ENCODE results near the gene DEPP1.

DEPP1 gene

DNA sequence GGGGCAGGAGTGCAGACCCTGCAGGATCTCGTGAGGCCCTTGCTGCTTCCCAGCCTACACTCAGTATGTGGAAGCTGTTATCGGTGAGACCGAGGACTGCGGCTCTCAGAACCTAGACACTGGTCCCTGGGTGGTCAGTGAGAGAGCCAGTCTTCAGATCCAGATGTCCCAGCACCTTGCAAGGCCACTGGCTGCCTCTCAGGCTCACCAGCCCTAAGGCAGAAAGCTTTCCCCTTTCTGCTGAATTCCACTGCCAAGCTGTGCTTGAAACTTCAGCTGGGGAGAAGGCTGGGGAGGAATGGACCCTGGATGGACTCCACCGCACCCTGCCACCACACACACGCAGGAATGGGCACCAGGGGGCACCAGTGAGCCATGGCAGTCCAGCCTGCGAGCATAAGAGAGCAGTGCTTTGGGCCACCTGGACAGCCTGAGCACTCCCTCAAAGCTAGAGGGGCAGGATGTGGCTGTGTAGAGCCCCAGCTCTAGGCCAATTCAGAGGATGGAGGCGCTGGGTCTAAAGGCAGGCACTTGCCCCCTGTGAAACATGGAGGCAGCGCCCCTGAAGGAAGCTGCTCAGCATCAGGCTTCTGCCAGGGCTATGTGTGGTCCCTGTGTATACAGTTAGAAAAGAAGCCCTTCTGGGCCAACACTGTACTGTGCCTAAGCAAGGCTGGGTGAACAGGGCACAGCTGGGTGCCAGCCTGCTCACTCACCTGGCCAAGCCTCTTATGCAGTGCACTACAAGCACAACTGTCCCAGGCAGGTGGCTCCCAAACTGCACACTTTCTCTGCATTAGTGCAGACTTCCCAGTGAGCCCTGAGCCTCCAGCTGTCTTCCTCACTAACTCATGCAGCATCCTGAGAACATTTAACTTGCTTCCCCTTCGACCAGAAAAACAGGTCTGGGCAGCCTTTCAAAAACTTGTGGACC lies 45.8 kb downstream of the DEPP1 start:
- peaks cover 4 to 21% of the 10 kb centered on the region in 2 donors for H3K4me1 ChIP-seq (ENCODE audit: control insufficient read depth in 1 of 2, insufficient read depth in 2 of 2, low read length in 2 of 2)
- no peaks in the 10 kb centered on the region for H3K27me3 ChIP-seq (ENCODE audit: low read depth, low read length)
- H3K36me3 ChIP-seq (ENCODE audit: control insufficient read depth in 1 of 2, insufficient read depth in 2 of 2, low read length in 2 of 2): no peaks in the 10 kb centered on the region
- no peak overlapping the region for H3K4me3 ChIP-seq (ENCODE audit: low read depth in 1 of 2, low read length in 2 of 2)
- H3K27ac ChIP-seq (ENCODE audit: low read length): no peak overlapping the region
- no peaks in the 10 kb centered on the region for H3K9me3 ChIP-seq (ENCODE audit: control insufficient read depth in 1 of 2, low read length in 2 of 2)

DNA sequence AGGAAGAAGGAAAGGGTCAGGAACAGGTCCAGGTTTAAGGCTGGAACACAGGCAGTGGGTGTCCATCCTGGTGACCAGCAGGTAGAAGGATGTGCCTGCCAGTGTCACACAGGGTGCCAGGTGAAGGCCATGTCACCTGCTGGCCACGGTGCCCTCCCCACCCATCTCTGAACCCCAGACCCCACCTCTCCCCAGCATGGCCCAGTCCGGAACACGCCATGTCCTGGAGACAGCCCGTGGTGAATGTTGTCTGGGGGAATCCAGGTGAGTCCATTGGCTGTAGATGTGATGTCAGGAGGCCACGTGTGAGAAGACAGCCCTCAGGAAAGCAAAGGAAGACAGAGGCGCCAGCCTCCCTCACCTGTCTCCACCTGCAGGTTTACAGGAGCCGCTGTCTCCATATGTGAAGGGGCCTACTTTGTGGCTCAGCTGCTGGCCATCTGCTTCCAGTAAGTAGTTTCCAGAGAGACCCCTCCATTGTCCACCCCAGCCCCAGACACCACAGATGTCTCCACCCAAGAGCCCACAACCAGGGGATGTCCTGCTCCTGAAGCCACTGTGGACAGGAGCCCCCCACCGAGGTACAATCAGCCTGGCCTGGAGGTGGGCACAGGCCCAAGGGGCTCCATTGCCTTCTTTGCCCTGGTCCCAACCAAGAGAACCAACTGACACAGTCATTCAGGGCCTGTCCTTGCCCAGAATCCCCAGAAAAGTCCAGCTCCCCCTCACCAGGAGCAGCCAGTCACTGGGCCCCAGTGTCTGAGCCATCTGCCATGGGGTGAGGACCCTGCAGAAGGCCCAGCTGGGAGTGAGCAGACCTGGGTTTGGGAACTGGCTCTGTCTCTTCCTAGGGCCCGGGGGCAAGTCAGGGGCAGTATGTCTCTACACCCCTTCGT lies 46.7 kb downstream of the DEPP1 start:
- Histone ChIP-seq H3K36me3 (ENCODE audit: control insufficient read depth in 1 of 2, insufficient read depth in 2 of 2, low read length in 2 of 2) (no peaks in the 10 kb centered on the region), H3K4me3 (ENCODE audit: low read depth in 1 of 2, low read length in 2 of 2) (no peak overlapping the region), H3K4me1 (ENCODE audit: control insufficient read depth in 1 of 2, insufficient read depth in 2 of 2, low read length in 2 of 2) (peaks cover 4 to 21% of the 10 kb centered on the region in 2 donors), H3K27ac (ENCODE audit: low read length) (no peak overlapping the region), H3K27me3 (ENCODE audit: low read depth, low read length) (no peaks in the 10 kb centered on the region), H3K9me3 (ENCODE audit: control insufficient read depth in 1 of 2, low read length in 2 of 2) (no peaks in the 10 kb centered on the region)

DNA sequence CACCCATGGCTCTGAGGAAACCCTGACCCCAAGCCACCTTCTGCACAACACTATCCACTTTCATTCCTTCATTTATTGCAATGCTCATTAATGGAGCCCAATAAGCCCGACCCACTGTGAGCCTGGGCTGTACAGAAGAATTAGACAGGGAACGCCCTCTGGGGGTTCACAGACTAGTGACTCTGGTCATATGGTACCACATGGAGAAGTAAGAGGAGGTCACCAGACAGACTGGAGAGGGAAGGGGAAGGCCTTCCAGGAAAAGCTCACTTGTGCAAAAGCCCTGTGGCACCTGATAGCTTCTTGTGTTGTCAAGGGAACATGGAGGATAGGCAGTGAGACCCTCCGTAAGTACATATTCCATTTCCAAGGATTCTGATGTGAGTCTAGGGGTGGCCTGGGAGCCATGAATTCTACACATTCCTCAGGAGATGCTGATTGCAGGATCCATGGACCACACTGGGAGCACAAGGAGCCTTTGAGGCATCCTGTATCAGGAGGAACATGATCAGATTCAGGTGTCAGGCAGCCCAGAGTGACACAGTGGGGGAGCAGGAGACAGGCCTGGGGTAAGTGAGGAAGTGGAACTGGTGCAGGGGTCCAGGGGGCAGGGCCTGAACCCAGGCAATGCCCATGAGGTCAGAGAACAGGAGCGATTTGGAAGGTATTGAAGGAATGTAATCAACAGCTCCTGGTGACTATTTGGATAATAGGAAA lies 47.5 kb downstream of the DEPP1 start:
- Histone ChIP-seq H3K9me3 (ENCODE audit: control insufficient read depth in 1 of 2, low read length in 2 of 2) (no peaks in the 10 kb centered on the region), H3K36me3 (ENCODE audit: control insufficient read depth in 1 of 2, insufficient read depth in 2 of 2, low read length in 2 of 2) (no peaks in the 10 kb centered on the region), H3K4me3 (ENCODE audit: low read depth in 1 of 2, low read length in 2 of 2) (no peak overlapping the region), H3K27ac (ENCODE audit: low read length) (no peak overlapping the region), H3K27me3 (ENCODE audit: low read depth, low read length) (no peaks in the 10 kb centered on the region), H3K4me1 (ENCODE audit: control insufficient read depth in 1 of 2, insufficient read depth in 2 of 2, low read length in 2 of 2) (peaks cover 4 to 15% of the 10 kb centered on the region in 2 donors)

DNA sequence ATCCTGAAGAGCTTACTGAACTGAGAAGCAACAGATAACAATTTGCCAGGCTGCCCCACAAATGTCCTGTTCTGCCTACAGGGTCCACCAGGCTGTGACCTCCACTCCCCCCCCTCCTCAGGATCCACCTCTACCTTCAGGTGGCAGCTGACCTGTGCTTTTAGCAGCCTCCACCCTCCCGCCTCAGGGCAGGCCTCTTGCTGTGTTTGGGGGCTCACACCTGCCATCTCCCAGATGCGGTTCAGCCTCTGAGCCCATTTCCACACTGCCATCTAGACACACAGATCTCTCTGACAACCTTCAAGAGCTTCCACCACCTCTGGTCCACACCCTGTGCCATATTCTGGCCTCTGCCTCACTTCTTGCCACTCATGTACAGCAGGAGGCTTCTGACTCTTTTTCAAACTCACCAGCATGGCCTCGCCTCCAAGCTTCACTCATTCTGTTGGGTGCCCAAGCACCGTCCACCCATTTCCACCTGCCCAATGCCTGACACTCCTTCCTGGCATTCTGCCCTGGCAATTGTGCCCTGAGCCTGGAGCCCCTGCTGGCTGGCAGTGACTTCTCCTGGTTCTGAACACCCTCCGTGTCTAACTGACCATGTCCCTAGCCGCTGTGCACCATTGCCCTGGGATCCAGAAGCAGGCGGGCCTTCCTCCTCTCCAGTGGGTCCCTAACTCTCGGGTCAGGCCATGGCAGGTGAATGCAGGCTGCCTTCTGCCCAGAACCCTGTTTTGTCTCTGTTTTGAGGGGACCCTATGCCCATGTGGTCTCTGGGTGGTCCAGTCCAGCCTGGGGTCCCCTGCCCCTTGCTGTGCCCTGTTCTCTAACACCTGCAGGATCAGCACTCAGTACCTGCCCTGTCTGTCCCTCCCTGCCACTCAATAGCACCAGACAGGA lies 49.0 kb downstream of the DEPP1 start:
- no peaks in the 10 kb centered on the region for H3K9me3 ChIP-seq (ENCODE audit: control insufficient read depth in 1 of 2, low read length in 2 of 2)
- H3K36me3 ChIP-seq (ENCODE audit: control insufficient read depth in 1 of 2, insufficient read depth in 2 of 2, low read length in 2 of 2): no peaks in the 10 kb centered on the region
- H3K4me1 ChIP-seq (ENCODE audit: control insufficient read depth in 1 of 2, insufficient read depth in 2 of 2, low read length in 2 of 2): peaks cover 0 to 9% of the 10 kb centered on the region in 2 donors
- H3K4me3 ChIP-seq (ENCODE audit: low read depth in 1 of 2, low read length in 2 of 2): no peak overlapping the region
- no peaks in the 10 kb centered on the region for H3K27me3 ChIP-seq (ENCODE audit: low read depth, low read length)
- no peak overlapping the region for H3K27ac ChIP-seq (ENCODE audit: low read length)

DNA sequence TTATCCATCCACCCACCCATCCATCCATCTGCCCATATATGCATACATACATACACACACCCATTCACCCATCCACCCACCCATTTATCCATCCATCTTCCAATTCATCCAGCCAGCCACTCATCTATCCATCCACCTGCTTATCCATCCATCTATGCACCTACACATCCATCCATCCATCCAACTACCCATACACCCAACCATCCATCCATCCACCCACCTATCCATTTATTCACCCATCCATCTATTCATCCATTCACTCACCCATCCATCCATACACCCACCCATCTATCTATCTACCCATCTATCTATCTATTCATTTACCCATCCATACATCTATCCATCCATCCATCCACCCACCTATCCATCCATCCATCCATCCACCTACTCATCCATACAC lies 50.1 kb downstream of the DEPP1 start:
- Histone ChIP-seq H3K27me3 (ENCODE audit: low read depth, low read length) (no peaks in the 10 kb centered on the region), H3K4me3 (ENCODE audit: low read depth in 1 of 2, low read length in 2 of 2) (no peak overlapping the region), H3K27ac (ENCODE audit: low read length) (no peak overlapping the region), H3K36me3 (ENCODE audit: control insufficient read depth in 1 of 2, insufficient read depth in 2 of 2, low read length in 2 of 2) (no peaks in the 10 kb centered on the region), H3K9me3 (ENCODE audit: control insufficient read depth in 1 of 2, low read length in 2 of 2) (no peaks in the 10 kb centered on the region), H3K4me1 (ENCODE audit: control insufficient read depth in 1 of 2, insufficient read depth in 2 of 2, low read length in 2 of 2) (peaks cover 0 to 4% of the 10 kb centered on the region in 2 donors)

DNA sequence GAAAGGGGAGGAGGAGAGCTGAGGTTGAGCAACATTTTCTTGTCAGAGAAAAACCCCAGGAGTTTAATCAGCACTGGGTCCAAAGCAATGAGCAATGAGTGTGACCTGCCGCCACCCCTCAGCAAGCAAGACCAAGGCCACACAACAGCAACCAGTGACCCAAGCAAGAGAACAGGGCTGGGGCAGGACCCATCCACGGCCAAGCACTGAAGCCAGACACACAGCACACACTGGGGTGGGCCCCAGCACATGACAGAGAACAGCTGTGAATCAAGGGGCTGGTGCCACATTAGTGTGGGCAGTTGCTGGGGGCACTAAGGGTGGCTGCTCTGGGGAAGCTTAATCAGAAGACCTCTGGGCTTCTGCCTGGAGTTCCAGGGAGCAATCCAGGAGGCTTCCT lies 51.3 kb downstream of the DEPP1 start:
- Histone ChIP-seq H3K4me1 (ENCODE audit: control insufficient read depth in 1 of 2, insufficient read depth in 2 of 2, low read length in 2 of 2) (peaks cover 0 to under 1% of the 10 kb centered on the region in 2 donors), H3K4me3 (ENCODE audit: low read depth in 1 of 2, low read length in 2 of 2) (no peak overlapping the region), H3K27me3 (ENCODE audit: low read depth, low read length) (no peaks in the 10 kb centered on the region), H3K9me3 (ENCODE audit: control insufficient read depth in 1 of 2, low read length in 2 of 2) (no peaks in the 10 kb centered on the region), H3K27ac (ENCODE audit: low read length) (no peak overlapping the region), H3K36me3 (ENCODE audit: control insufficient read depth in 1 of 2, insufficient read depth in 2 of 2, low read length in 2 of 2) (no peaks in the 10 kb centered on the region)

DNA sequence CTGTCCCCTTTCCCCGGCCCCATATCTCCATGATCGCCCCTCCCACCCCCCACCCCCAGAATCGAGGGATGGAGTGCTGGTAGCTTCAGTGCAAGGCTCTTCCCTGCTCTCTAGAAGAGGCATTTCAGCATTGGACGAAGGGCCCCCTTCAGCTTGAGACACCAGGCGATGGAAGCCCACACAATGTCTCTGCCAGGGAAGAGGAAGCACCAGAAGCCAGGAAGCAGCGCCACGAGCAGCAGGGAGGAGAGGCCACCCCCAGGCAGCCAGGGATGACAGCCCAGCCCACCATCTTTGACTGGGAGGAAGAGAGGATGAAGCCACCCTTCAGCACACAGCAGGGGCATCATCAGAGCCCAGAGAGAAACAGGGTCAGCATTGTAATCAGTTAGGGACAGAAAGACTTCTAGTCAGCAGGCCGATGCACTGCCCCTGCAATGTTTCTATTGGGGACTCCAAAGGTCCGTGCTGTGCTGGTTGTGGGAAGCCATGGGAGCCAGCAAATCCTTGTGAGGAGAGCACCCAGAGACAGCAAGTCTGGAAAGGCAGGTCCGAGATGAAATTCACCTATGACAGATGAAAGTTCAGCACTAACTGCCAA lies 51.8 kb downstream of the DEPP1 start:
- no peak overlapping the region for H3K27ac ChIP-seq (ENCODE audit: low read length)
- no peaks in the 10 kb centered on the region for H3K4me1 ChIP-seq (ENCODE audit: control insufficient read depth in 1 of 2, insufficient read depth in 2 of 2, low read length in 2 of 2)
- H3K4me3 ChIP-seq (ENCODE audit: low read depth in 1 of 2, low read length in 2 of 2): no peak overlapping the region
- no peaks in the 10 kb centered on the region for H3K9me3 ChIP-seq (ENCODE audit: control insufficient read depth in 1 of 2, low read length in 2 of 2)
- H3K36me3 ChIP-seq (ENCODE audit: control insufficient read depth in 1 of 2, insufficient read depth in 2 of 2, low read length in 2 of 2): no peaks in the 10 kb centered on the region
- no peaks in the 10 kb centered on the region for H3K27me3 ChIP-seq (ENCODE audit: low read depth, low read length)

Measured in muscle layer of duodenum (tissue), 2 donors.